H9 (cell line): ENCODE data around the gene PBOV1. TPM values are rescaled to one million over a fixed set of nuclear protein-coding genes. Genes with fewer than 3 reads are reported as not detected.

ENCODE experiments used
- DNase-seq: peaks from one replicate; pipeline ENCODE4 v3.0.0-alpha.2; 2017
- H2AFZ ChIP-seq: one replicate; pipeline ENCODE4 v1.6.1; 2013; ENCODE audit warnings: mild to moderate bottlenecking, low read length, control low read depth, moderate library complexity
- H2AK5ac ChIP-seq: 2 replicates; pipeline ENCODE4 v1.6.1; 2013; ENCODE audit warnings: low read length, control low read depth, mixed read lengths; ENCODE audit not compliant: insufficient read length
- H2BK120ac ChIP-seq: one replicate; pipeline ENCODE4 v1.6.1; 2013; ENCODE audit warnings: low read depth, mild to moderate bottlenecking, low read length, control low read depth, inconsistent platforms; ENCODE audit not compliant: poor library complexity, severe bottlenecking
- H2BK12ac ChIP-seq: 2 replicates; pipeline ENCODE4 v1.6.1; 2013; ENCODE audit warnings: low read length, control low read depth, mixed read lengths, low read depth; ENCODE audit not compliant: insufficient read length
- H2BK15ac ChIP-seq: 2 replicates; pipeline ENCODE4 v1.6.1; 2013; ENCODE audit warnings: low read depth, low read length, control low read depth
- H2BK20ac ChIP-seq: one replicate; pipeline ENCODE4 v1.6.1; 2013; ENCODE audit warnings: low read depth, mild to moderate bottlenecking, low read length, control low read depth, inconsistent platforms; ENCODE audit not compliant: poor library complexity, severe bottlenecking
- H2BK5ac ChIP-seq: 2 replicates; pipeline ENCODE4 v1.6.1; 2013; ENCODE audit warnings: low read length, control low read depth, mixed read lengths; ENCODE audit not compliant: insufficient read length
- H3K14ac ChIP-seq: 2 replicates; pipeline ENCODE4 v1.6.1; 2013; ENCODE audit warnings: low read length, control low read depth; ENCODE audit not compliant: insufficient read depth
- H3K18ac ChIP-seq: 2 replicates; pipeline ENCODE4 v1.6.1; 2013; ENCODE audit warnings: low read depth, mild to moderate bottlenecking, mixed read lengths, low read length, control low read depth; ENCODE audit not compliant: insufficient read length
- H3K23ac ChIP-seq: 2 replicates; pipeline ENCODE4 v1.6.1; 2013; ENCODE audit warnings: low read length, control low read depth, mixed read lengths, low read depth; ENCODE audit not compliant: insufficient read length
- H3K23me2 ChIP-seq: 2 replicates; pipeline ENCODE4 v1.6.1; 2013; ENCODE audit warnings: low read depth, mild to moderate bottlenecking, mixed read lengths, low read length, control low read depth; ENCODE audit not compliant: insufficient read length, poor library complexity, severe bottlenecking
- H3K27ac ChIP-seq: 2 replicates; pipeline ENCODE4 v1.5.1; 2013; ENCODE audit warnings: low read length, control low read depth, mixed read lengths, low read depth; ENCODE audit not compliant: insufficient read length
- H3K27me3 ChIP-seq: 2 replicates; pipeline ENCODE4 v1.6.1; 2013; ENCODE audit warnings: low read length, control low read depth, inconsistent platforms; ENCODE audit not compliant: insufficient read depth
- H3K4ac ChIP-seq: 2 replicates; pipeline ENCODE4 v1.6.1; 2013; ENCODE audit warnings: low read depth, mild to moderate bottlenecking, control low read depth, inconsistent platforms, low read length, moderate library complexity
- H3K4me1 ChIP-seq: 2 replicates; pipeline ENCODE4 v1.6.1; 2013; ENCODE audit warnings: low read length, control low read depth, inconsistent platforms; ENCODE audit not compliant: insufficient read depth
- H3K4me2 ChIP-seq: 2 replicates; pipeline ENCODE4 v1.6.1; 2013; ENCODE audit warnings: low read length, control low read depth, mixed read lengths; ENCODE audit not compliant: insufficient read length, insufficient read depth
- H3K56ac ChIP-seq: 2 replicates; pipeline ENCODE4 v1.6.1; 2013; ENCODE audit warnings: low read depth, mild to moderate bottlenecking, mixed read lengths, low read length, control low read depth; ENCODE audit not compliant: insufficient read length
- H3K79me1 ChIP-seq: 2 replicates; pipeline ENCODE4 v1.6.1; 2013; ENCODE audit warnings: low read depth, mild to moderate bottlenecking, moderate library complexity, low read length, control low read depth, inconsistent platforms; ENCODE audit not compliant: insufficient read depth, poor library complexity, severe bottlenecking
- H3K79me2 ChIP-seq: 2 replicates; pipeline ENCODE4 v1.6.1; 2013; ENCODE audit warnings: low read length, control low read depth, inconsistent platforms; ENCODE audit not compliant: insufficient read depth
- H3K9ac ChIP-seq: 2 replicates; pipeline ENCODE4 v1.6.1; 2013; ENCODE audit warnings: low read length, control low read depth, mixed read lengths; ENCODE audit not compliant: insufficient read length; ENCODE audit errors: extremely low read depth
- H3K9me3 ChIP-seq: one replicate; pipeline ENCODE4 v1.6.1; 2013; ENCODE audit warnings: low read depth, low read length, inconsistent platforms; ENCODE audit not compliant: control insufficient read depth
- H3T11ph ChIP-seq: one replicate; pipeline ENCODE4 v1.6.1; 2013; ENCODE audit warnings: mild to moderate bottlenecking, low read length, control low read depth, inconsistent platforms
- H4K20me1 ChIP-seq: one replicate; pipeline ENCODE4 v1.6.1; 2013; ENCODE audit not compliant: control insufficient read depth, insufficient read length, insufficient read depth
- H4K5ac ChIP-seq: 2 replicates; pipeline ENCODE4 v1.6.1; 2013; ENCODE audit warnings: low read depth, mild to moderate bottlenecking, mixed read lengths, low read length, control low read depth; ENCODE audit not compliant: insufficient read length
- H4K8ac ChIP-seq: replicated peaks from 2 replicates; pipeline ENCODE4 v1.6.1; 2013; ENCODE audit warnings: low read length, control low read depth, mixed read lengths, low read depth; ENCODE audit not compliant: insufficient read length
- H4K91ac ChIP-seq: 2 replicates; pipeline ENCODE4 v1.6.1; 2013; ENCODE audit warnings: low read depth, mild to moderate bottlenecking, moderate library complexity, mixed read lengths, low read length, control low read depth; ENCODE audit not compliant: insufficient read length
- H3K27ac Mint-ChIP-seq, 3 experiments: 2 replicates in 2 of 3; 3 replicates in 1 of 3; pipeline ENCODE4 v1.8.0; 2020 to 2021; ENCODE audit warnings: mixed read lengths in 3 of 3, mild to moderate bottlenecking in 1 of 3, moderate library complexity in 1 of 3
- H3K27me3 Mint-ChIP-seq: 2 replicates; pipeline ENCODE4 v1.8.0; 2021; ENCODE audit warnings: low read depth, mild to moderate bottlenecking, moderate library complexity, mixed read lengths
- H3K36me3 Mint-ChIP-seq, 3 experiments: 2 replicates in 2 of 3; 3 replicates in 1 of 3; pipeline ENCODE4 v1.8.0; 2020 to 2021; ENCODE audit warnings: low read depth in 3 of 3, mixed read lengths in 3 of 3; ENCODE audit not compliant: insufficient read depth in 1 of 3
- H3K4me1 Mint-ChIP-seq, 2 experiments: 2 replicates each; pipeline ENCODE4 v1.8.0; 2020; ENCODE audit warnings: mixed read lengths in 2 of 2
- H3K4me3 Mint-ChIP-seq, 2 experiments: 2 replicates in 1 of 2; 3 replicates in 1 of 2; pipeline ENCODE4 v1.8.0; 2020 to 2021; ENCODE audit warnings: mild to moderate bottlenecking in 2 of 2, mixed read lengths in 2 of 2, moderate library complexity in 1 of 2
- H3K9me3 Mint-ChIP-seq, 2 experiments: 2 replicates in 1 of 2; 3 replicates in 1 of 2; pipeline ENCODE4 v1.8.0; 2020; ENCODE audit warnings: mild to moderate bottlenecking in 2 of 2, mixed read lengths in 2 of 2, moderate library complexity in 1 of 2
- CTCF ChIP-seq: fragments of 200-600 bp; sonication (generic); conservative IDR thresholded peaks from 3 replicates; pipeline ENCODE4 v1.8.0; 2021; ENCODE audit warnings: antibody characterized with exemption, mild to moderate bottlenecking
- WGBS: extraction: QIAGEN DNeasy Blood & Tissue Kit; methylation state at CpG from one replicate; pipeline ENCODE4 v1.1.7; 2013; ENCODE audit warnings: missing lambda C conversion rate, low lambda C conversion rate, mixed read lengths; ENCODE audit not compliant: insufficient read length; ENCODE audit errors: extremely low coverage; 5-methylcytosine and 5-hydroxymethylcytosine counted together
- total RNA-seq: library from RNA; stranded (reverse); gene quantifications from 2 replicates; pipeline ENCODE4 v1.2.1, GENCODE V29; 2021

The PBOV1 gene
- total RNA-seq, 1 experiment from 2014 or later = not detected

GRCh38 chr6:138258991-138259390, 40.7 kb upstream of the PBOV1 start:
- H3K27ac Mint-ChIP-seq = no peak overlapping the region
- H2BK20ac ChIP-seq = no peak overlapping the region

More at GRCh38 chr6:138258991-138259390, 40.7 kb upstream of the PBOV1 start:
- Histone ChIP-seq H2BK5ac (no peak overlapping the region), H3K23me2 (no peaks in the 10 kb centered on the region), H3K27me3 (no peaks in the 10 kb centered on the region), H2AK5ac (no peak overlapping the region), H3K9ac (no peak overlapping the region), H3K23ac (no peak overlapping the region), H3K56ac (no peak overlapping the region), H3K9me3 (no peaks in the 10 kb centered on the region), H4K20me1 (no peaks in the 10 kb centered on the region), H4K5ac (no peak overlapping the region), H3K4me2 (no peak overlapping the region), H3K79me1 (no peaks in the 10 kb centered on the region), H2AFZ (no peak overlapping the region), H3K4ac (no peak overlapping the region), H3K27ac (no peak overlapping the region), H4K8ac (no peak overlapping the region), H3K4me1 (no peaks in the 10 kb centered on the region), H2BK120ac (no peak overlapping the region), H3T11ph (no peak overlapping the region), H2BK15ac (no peak overlapping the region), H2BK12ac (no peak overlapping the region), H4K91ac (no peak overlapping the region), H3K18ac (no peak overlapping the region), H3K14ac (no peak overlapping the region), H3K79me2 (no peaks in the 10 kb centered on the region)
- no peak overlapping the region for H3K4me3 Mint-ChIP-seq
- DNase-seq = no peak
- no peaks in the 10 kb centered on the region for H3K27me3 Mint-ChIP-seq
- no peaks in the 10 kb centered on the region for H3K4me1 Mint-ChIP-seq
- no peaks in the 10 kb centered on the region for H3K9me3 Mint-ChIP-seq
- H3K36me3 Mint-ChIP-seq = peaks cover 7 to 34% (median 30%) of the 10 kb centered on the region in 3 experiments; a peak in 6 of 7 replicates
- TF ChIP-seq CTCF = no peak
- WGBS = no CpG with 5 or more reads among the region's 6 CpGs
